Psoas muscle (tissue), 8 donors: ENCODE data around the gene SRR. TPM values are rescaled to one million over a fixed set of nuclear protein-coding genes. Genes with fewer than 3 reads are reported as not detected.

Experiments
- ATAC-seq, 4 donors: fragments of 200-7000 bp; cut with Tn5 transposase; one replicate each; pipeline ENCODE4 v1.9.1; 2020; ENCODE audit warnings: moderate library complexity in 3 of 4, mild to moderate bottlenecking in 2 of 4
- DNase-seq, 2 donors: peaks; one replicate each; pipeline ENCODE4 v3.0.0-alpha.2; 2020
- H3K27ac ChIP-seq: fragments of 200-600 bp; one replicate; pipeline ENCODE4 v1.8.0; 2022
- H3K27me3 ChIP-seq, 3 donors: fragments of 200-600 bp in 1 of 3; one replicate each; pipeline versions ENCODE4 v1.6.1 to v1.8.0; 2013 to 2022; ENCODE audit warnings: low read length in 2 of 3, mild to moderate bottlenecking in 2 of 3, moderate library complexity in 1 of 3; ENCODE audit not compliant: insufficient read depth in 3 of 3
- H3K36me3 ChIP-seq, 2 donors: fragments of 200-600 bp in 1 of 2; one replicate each; pipeline versions ENCODE4 v1.6.1 to v1.8.0; 2013 to 2022; ENCODE audit warnings: low read depth in 1 of 2, mild to moderate bottlenecking in 1 of 2, moderate library complexity in 1 of 2; ENCODE audit not compliant: insufficient read depth in 1 of 2
- H3K4me1 ChIP-seq: fragments of 200-600 bp; one replicate; pipeline ENCODE4 v1.8.0; 2022
- H3K4me3 ChIP-seq: fragments of 200-600 bp; one replicate; pipeline ENCODE4 v1.8.0; 2022; ENCODE audit warnings: mild to moderate bottlenecking
- H3K9me3 ChIP-seq: fragments of 200-600 bp; one replicate; pipeline ENCODE4 v1.8.0; 2022
- CTCF ChIP-seq: fragments of 200-600 bp; IDR thresholded peaks from one replicate; pipeline ENCODE4 v1.8.0; 2022; ENCODE audit warnings: antibody characterized with exemption
- WGBS, 3 donors: extraction: QIAGEN DNeasy Blood & Tissue Kit; methylation state at CpG; one replicate each; pipeline versions ENCODE4 v1.1.6 to v1.1.7; 2013; 5-methylcytosine and 5-hydroxymethylcytosine counted together
- intact Hi-C, 2 donors: fragments of 100-400 bp; cut with DNase I; formaldehyde crosslinking; loops; one replicate each; pipeline versions ENCODE4 v1.11.0 to v1.14.2; 2022
- polyA plus RNA-seq, 3 donors: library from polyadenylated mRNA; stranded (reverse); fragments of 200-250 nt; gene quantifications; one replicate each; pipeline ENCODE4 v1.2.3, GENCODE V29; 2013
- total RNA-seq, 4 donors: library from RNA; stranded (reverse); fragmentation: NEBNext Ultra II Directional in 2 of 4; extraction: Animal tissue kit (Norgen Biotek cat#: 25700) in 2 of 4; gene quantifications; one replicate each; pipeline versions ENCODE4 v1.2.1 to v1.2.4, GENCODE V29; 2021 to 2023
- donor health status: healthy with polysubstance abuse.
- donor health status: DM: no; HTN: no; CAD: no; lungs with moderate emphysema.
- donor health status: Bipolar disorder and iron deficiency.
- donor health status: healthy.
- donor health status: DM: yes; HTN: yes; CAD: no.
- donor health status: DM: no; HTN: no; CAD: no.
- donor health status: DM: no; HTN: no; CAD: no.
- donor health status: DM: yes; HTN: yes; CAD: no.

Gene SRR
- total and polyA plus RNA-seq, 7 donors = 2.2 to 9.6 (median 5.1) TPM

GRCh38 chr17:2277429-2278170 is 26.1 kb upstream of the SRR start:
- H3K36me3 ChIP-seq = peaks cover 11 to 79% of the 10 kb centered on the region in 2 donors
- ATAC-seq (no peak), DNase-seq (no peak)
- H3K4me1 ChIP-seq = no peaks in the 10 kb centered on the region
- WGBS, 3 donors = 94 to 98% (median 96%) methylated on average over 9 of the region's 9 CpGs
- H3K27ac ChIP-seq = no peak overlapping the region
- intact Hi-C loops = no loop called here
- no peaks in the 10 kb centered on the region for H3K9me3 ChIP-seq
- no peak for TF ChIP-seq CTCF
- no peaks in the 10 kb centered on the region for H3K27me3 ChIP-seq
- no peak overlapping the region for H3K4me3 ChIP-seq

- no peaks in the 10 kb centered on the region for H3K27me3 ChIP-seq
- DNase-seq (no peak), ATAC-seq (no peak)
- H3K9me3 ChIP-seq = no peaks in the 10 kb centered on the region
- no peaks in the 10 kb centered on the region for H3K4me1 ChIP-seq
- H3K36me3 ChIP-seq = peaks cover 11 to 80% of the 10 kb centered on the region in 2 donors
- TF ChIP-seq CTCF = no peak
- no peak overlapping the region for H3K27ac ChIP-seq
- intact Hi-C loops = no loop called here
- no peak overlapping the region for H3K4me3 ChIP-seq
- WGBS, 3 donors = 91 to 93% (median 92%) methylated on average over 9 of the region's 9 CpGs
Observed at GRCh38 chr17:2279707-2280106, 24.0 kb upstream of the SRR start.

GRCh38 chr17:2282297-2282873 is 21.4 kb upstream of the SRR start:
- Histone ChIP-seq H3K36me3 (peaks cover 14 to 95% of the 10 kb centered on the region in 2 donors), H3K27me3 (no peaks in the 10 kb centered on the region), H3K4me1 (no peaks in the 10 kb centered on the region), H3K9me3 (no peaks in the 10 kb centered on the region), H3K27ac (no peak overlapping the region), H3K4me3 (no peak overlapping the region)
- ATAC-seq (peak; percentile 34 to 70 (median 66)), DNase-seq (peak in 1 of 2 donors; percentile 59)
- TF ChIP-seq CTCF = peak; percentile 55
- WGBS, 3 donors = 61 to 67% (median 66%) methylated on average over 7 of the region's 7 CpGs
- intact Hi-C loops = loop anchor here in 1 of 2 donors (2.0 kb wide), 1 partner anchor 228 kb away; the partner anchor contains the start of gene HIC1

GRCh38 chr17:2283302-2283701 is 20.4 kb upstream of the SRR start:
- no peaks in the 10 kb centered on the region for H3K9me3 ChIP-seq
- 85 to 90% (median 88%) methylated on average over 7 of the region's 7 CpGs for WGBS, 3 donors
- intact Hi-C loops = loop anchor here in 1 of 2 donors (2.0 kb wide), 1 partner anchor 229 kb away; the partner anchor contains the start of gene HIC1
- H3K4me3 ChIP-seq = no peak overlapping the region
- H3K27me3 ChIP-seq = no peaks in the 10 kb centered on the region
- no peak overlapping the region for H3K27ac ChIP-seq
- no peaks in the 10 kb centered on the region for H3K4me1 ChIP-seq
- DNase-seq = no peak
- peak in 3 of 4 donors; percentile 47 to 59 (median 56) for ATAC-seq
- TF ChIP-seq CTCF = no peak
- peaks cover 14 to 94% of the 10 kb centered on the region in 2 donors for H3K36me3 ChIP-seq
